Erythroblast (primary cell): ENCODE measurements around the gene NAV3.

ENCODE experiments used
- GATA1 ChIP-seq: IDR thresholded peaks from 2 replicates; pipeline ENCODE4 v1.6.1; 2011; ENCODE audit warnings: low read depth, mild to moderate bottlenecking, control low read depth, low read length, moderate library complexity
- POLR2A ChIP-seq: IDR thresholded peaks from 2 replicates; pipeline ENCODE4 v1.6.1; 2011; ENCODE audit warnings: mild to moderate bottlenecking, low read length

GRCh38 chr12:78101946-78102635, 271.4 kb downstream of the NAV3 start:
- TF ChIP-seq POLR2A (no peak), GATA1 (no peak)
